Keratinocyte (primary cell): ENCODE measurements around the gene ELOVL6. TPM values are rescaled to one million over a fixed set of nuclear protein-coding genes. Genes with fewer than 3 reads are reported as not detected.

Source experiments
- DNase-seq: peaks from one replicate; pipeline ENCODE4 v3.0.0-alpha.2; 2011; ENCODE audit warnings: low read depth, missing footprints, low spot score
- FAIRE-seq: peaks from 2 replicates; lab custom pipeline; 2011; peaks lifted over from hg19 to GRCh38; lab: Jason Lieb, UNC
- H2AFZ ChIP-seq: 2 replicates; pipeline ENCODE4 v1.6.0; 2012; ENCODE audit warnings: low read length, control low read depth, inconsistent platforms; ENCODE audit not compliant: control insufficient read depth
- H3K27ac ChIP-seq: 2 replicates; pipeline ENCODE4 v1.5.1; 2011; ENCODE audit warnings: low read length; ENCODE audit not compliant: control insufficient read depth, insufficient read depth
- H3K27me3 ChIP-seq: 3 replicates; pipeline ENCODE4 v1.6.0; 2011; ENCODE audit warnings: low read length; ENCODE audit not compliant: control insufficient read depth, insufficient read depth; ENCODE audit errors: extremely low read depth
- H3K36me3 ChIP-seq, 2 experiments: 2 replicates in 1 of 2; 3 replicates in 1 of 2; pipeline ENCODE4 v1.5.1; 2011; ENCODE audit warnings: low read length in 2 of 2, mild to moderate bottlenecking in 1 of 2; ENCODE audit not compliant: control insufficient read depth in 2 of 2, insufficient read depth in 2 of 2; ENCODE audit errors: extremely low read depth in 1 of 2
- H3K4me1 ChIP-seq: 3 replicates; pipeline ENCODE4 v1.5.1; 2011; ENCODE audit warnings: low read length; ENCODE audit not compliant: control insufficient read depth, insufficient read depth; ENCODE audit errors: extremely low read depth
- H3K4me2 ChIP-seq: 3 replicates; pipeline ENCODE4 v1.6.0; 2011; ENCODE audit warnings: low read depth, low read length; ENCODE audit not compliant: control insufficient read depth, insufficient read depth; ENCODE audit errors: extremely low read depth
- H3K4me3 ChIP-seq, 3 experiments: fragments of 200-600 bp in 1 of 3; sonication (generic) in 1 of 3; 2 replicates in 2 of 3; 3 replicates in 1 of 3; pipeline ENCODE4 v1.5.1; 2011 to 2016; ENCODE audit warnings: low read length in 3 of 3, mild to moderate bottlenecking in 3 of 3, control low read depth in 2 of 3, inconsistent platforms in 1 of 3, low read depth in 1 of 3, mixed read lengths in 1 of 3, mixed run types in 1 of 3, moderate library complexity in 1 of 3; ENCODE audit not compliant: control insufficient read depth in 2 of 3, insufficient read depth in 2 of 3; ENCODE audit errors: extremely low read depth in 1 of 3
- H3K79me2 ChIP-seq: 2 replicates; pipeline ENCODE4 v1.6.0; 2012; ENCODE audit warnings: low read length; ENCODE audit not compliant: control insufficient read depth, insufficient read depth
- H3K9ac ChIP-seq: 3 replicates; pipeline ENCODE4 v1.6.0; 2011; ENCODE audit warnings: low read length; ENCODE audit not compliant: control insufficient read depth, insufficient read depth; ENCODE audit errors: extremely low read depth
- H3K9me1 ChIP-seq: 3 replicates; pipeline ENCODE4 v1.6.0; 2011; ENCODE audit warnings: low read length; ENCODE audit not compliant: control insufficient read depth, insufficient read depth; ENCODE audit errors: extremely low read depth
- H3K9me3 ChIP-seq: 2 replicates; pipeline ENCODE4 v1.5.1; 2012; ENCODE audit warnings: low read depth, low read length; ENCODE audit not compliant: control insufficient read depth
- H4K20me1 ChIP-seq: 3 replicates; pipeline ENCODE4 v1.6.0; 2011; ENCODE audit warnings: low read length; ENCODE audit not compliant: control insufficient read depth, insufficient read depth; ENCODE audit errors: extremely low read depth
- EZH2 ChIP-seq: IDR thresholded peaks from one replicate; pipeline ENCODE4 v1.6.1; 2012; ENCODE audit warnings: inconsistent platforms, mild to moderate bottlenecking, low read length, moderate library complexity
- dilution Hi-C: fragments of 300-500 bp; cut with MboI; formaldehyde crosslinking; loops from one replicate; pipeline ENCODE4 v1.7.0; 2020; ENCODE audit warnings: low sequenced_read_pairs; ENCODE audit not compliant: extremely low pct_ligation_motif_present
- polyA plus RNA-seq, 5 experiments: library from polyadenylated mRNA; depleted of rRNA in 3 of 5; stranded (reverse) in 3 of 5; stranded (forward) in 1 of 5; unstranded in 1 of 5; fragments of >200 nt; gene quantifications; 1 replicate in 1 of 5; 2 replicates in 3 of 5; 3 replicates in 1 of 5; pipeline versions ENCODE4 v1.2.1 to v1.2.3, GENCODE V29; 2011 to 2012; ENCODE audit warnings: missing spikeins in 2 of 5, low read depth in 1 of 5, low replicate concordance in 1 of 5
- TF ChIP-seq, protein P1 (sequence below), 3 experiments: IDR thresholded peaks in 1 of 3; conservative IDR thresholded peaks in 1 of 3; optimal IDR thresholded peaks in 1 of 3; 2 replicates in 2 of 3; 3 replicates in 1 of 3; pipeline versions ENCODE3 to v1.5.1; 2011; ENCODE audit warnings: low read length in 3 of 3, mild to moderate bottlenecking in 3 of 3, moderate library complexity in 2 of 3, control low read depth in 1 of 3, inconsistent platforms in 1 of 3; ENCODE audit not compliant: insufficient read depth in 2 of 3; ENCODE audit errors: extremely low read depth in 1 of 3

Gene ELOVL6
- polyA plus RNA-seq, 1 donor (not counting 4 experiments of a cell fraction or from before 2014, with no cell fraction given): 65.9 TPM

DNA sequence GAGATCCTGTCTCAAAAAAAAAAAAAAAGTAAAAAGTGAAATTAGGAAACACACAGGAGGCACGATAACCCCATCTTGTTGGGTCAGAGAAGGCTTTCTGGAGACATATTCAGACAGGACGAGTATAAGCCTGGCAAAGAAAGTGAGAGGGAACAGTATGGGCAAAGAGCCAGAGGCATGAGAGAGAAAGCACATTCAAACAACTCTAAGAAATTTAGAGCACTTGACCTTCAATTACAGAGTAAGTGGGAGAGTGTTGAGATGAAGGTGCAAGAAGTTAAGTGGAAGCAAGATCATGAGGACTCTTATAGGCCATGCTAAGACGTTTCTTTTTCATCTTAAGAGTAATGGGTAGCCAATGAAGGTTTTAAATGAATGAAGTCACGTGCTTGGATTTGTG is 70.4 kb downstream of the ELOVL6 start:
- peaks cover 24% of the 10 kb centered on the region for H3K4me1 ChIP-seq
- H3K4me2 ChIP-seq: peak overlapping the region; percentile 16
- peaks cover 0 to 3% of the 10 kb centered on the region in 2 experiments for H3K36me3 ChIP-seq
- no peaks in the 10 kb centered on the region for H3K9me3 ChIP-seq
- no peak overlapping the region for H3K4me3 ChIP-seq
- H3K9ac ChIP-seq: no peak overlapping the region
- H3K9me1 ChIP-seq: no peaks in the 10 kb centered on the region
- H3K27ac ChIP-seq: peak overlapping the region; percentile 66
- no peak overlapping the region for H2AFZ ChIP-seq
- no peak for DNase-seq
- H3K27me3 ChIP-seq: no peaks in the 10 kb centered on the region
- dilution Hi-C loops: no loop called here
- no peaks in the 10 kb centered on the region for H4K20me1 ChIP-seq
- H3K79me2 ChIP-seq: peaks cover 36% of the 10 kb centered on the region
- no peak for FAIRE-seq
- TF ChIP-seq, protein P1, sequence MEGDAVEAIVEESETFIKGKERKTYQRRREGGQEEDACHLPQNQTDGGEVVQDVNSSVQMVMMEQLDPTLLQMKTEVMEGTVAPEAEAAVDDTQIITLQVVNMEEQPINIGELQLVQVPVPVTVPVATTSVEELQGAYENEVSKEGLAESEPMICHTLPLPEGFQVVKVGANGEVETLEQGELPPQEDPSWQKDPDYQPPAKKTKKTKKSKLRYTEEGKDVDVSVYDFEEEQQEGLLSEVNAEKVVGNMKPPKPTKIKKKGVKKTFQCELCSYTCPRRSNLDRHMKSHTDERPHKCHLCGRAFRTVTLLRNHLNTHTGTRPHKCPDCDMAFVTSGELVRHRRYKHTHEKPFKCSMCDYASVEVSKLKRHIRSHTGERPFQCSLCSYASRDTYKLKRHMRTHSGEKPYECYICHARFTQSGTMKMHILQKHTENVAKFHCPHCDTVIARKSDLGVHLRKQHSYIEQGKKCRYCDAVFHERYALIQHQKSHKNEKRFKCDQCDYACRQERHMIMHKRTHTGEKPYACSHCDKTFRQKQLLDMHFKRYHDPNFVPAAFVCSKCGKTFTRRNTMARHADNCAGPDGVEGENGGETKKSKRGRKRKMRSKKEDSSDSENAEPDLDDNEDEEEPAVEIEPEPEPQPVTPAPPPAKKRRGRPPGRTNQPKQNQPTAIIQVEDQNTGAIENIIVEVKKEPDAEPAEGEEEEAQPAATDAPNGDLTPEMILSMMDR (optimal IDR thresholded peaks at IDR 0.05 in 1 of 3, IDR thresholded peaks at IDR 0.05 in 1 of 3, conservative IDR thresholded peaks at IDR 0.05 in 1 of 3; ENCODE audit: extremely low read depth in 1 of 3, insufficient read depth in 2 of 3, low read length in 3 of 3): no peak
- no peak for TF ChIP-seq EZH2

DNA sequence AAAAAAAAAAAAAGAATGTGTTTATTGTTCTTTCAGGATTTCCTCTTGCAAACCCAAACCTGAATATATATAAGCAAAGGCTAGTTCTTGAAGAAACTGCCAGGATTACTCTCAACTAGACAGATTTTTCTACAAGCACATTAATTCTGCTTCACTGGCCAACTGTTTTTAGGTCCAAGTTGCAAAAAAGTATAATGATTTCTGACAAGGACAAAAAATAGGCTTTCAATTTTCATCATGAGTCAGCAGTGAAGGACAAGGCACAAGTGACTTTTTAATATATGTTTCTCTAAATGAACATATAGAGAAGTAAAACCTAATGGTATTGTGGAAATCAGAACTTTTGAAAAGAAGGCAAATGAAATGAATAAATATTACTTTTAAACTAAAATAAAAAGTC is 73.7 kb downstream of the ELOVL6 start:
- Histone ChIP-seq H3K4me2 (no peak overlapping the region), H3K27ac (no peak overlapping the region), H2AFZ (no peak overlapping the region), H3K36me3 (peaks cover 1 to 4% of the 10 kb centered on the region in 2 experiments), H3K27me3 (no peaks in the 10 kb centered on the region), H4K20me1 (no peaks in the 10 kb centered on the region), H3K4me1 (peaks cover 27% of the 10 kb centered on the region), H3K79me2 (peaks cover 29% of the 10 kb centered on the region), H3K9me3 (no peaks in the 10 kb centered on the region), H3K4me3 (no peak overlapping the region), H3K9ac (no peak overlapping the region), H3K9me1 (no peaks in the 10 kb centered on the region)
- no peak for TF ChIP-seq EZH2
- TF ChIP-seq, protein P1 (optimal IDR thresholded peaks at IDR 0.05 in 1 of 3, IDR thresholded peaks at IDR 0.05 in 1 of 3, conservative IDR thresholded peaks at IDR 0.05 in 1 of 3; ENCODE audit: extremely low read depth in 1 of 3, insufficient read depth in 2 of 3, low read length in 3 of 3): no peak
- DNase-seq (no peak), FAIRE-seq (no peak)
- dilution Hi-C loops: no loop called here
